Activated naive CD4-positive, alpha-beta T cell treated with anti-CD3 and anti-CD28 coated beads, Interleukin-2, amount 50 U/mL, for 24 hours (primary cell): ENCODE data around the gene NFATC4.
A peak's percentile ranks its signal among the peaks of the same experiment; 100 is the strongest.

ENCODE experiments used
- H3K27ac Mint-ChIP-seq: one replicate; pipeline ENCODE4 v1.8.0; 2021; ENCODE audit warnings: mild to moderate bottlenecking, mixed read lengths
- H3K27me3 Mint-ChIP-seq: one replicate; pipeline ENCODE4 v1.8.0; 2021; ENCODE audit warnings: mixed read lengths
- H3K36me3 Mint-ChIP-seq: one replicate; pipeline ENCODE4 v1.8.0; 2021; ENCODE audit warnings: mixed read lengths
- H3K4me1 Mint-ChIP-seq: one replicate; pipeline ENCODE4 v1.8.0; 2021; ENCODE audit warnings: mixed read lengths
- H3K4me3 Mint-ChIP-seq: one replicate; pipeline ENCODE4 v1.8.0; 2021; ENCODE audit warnings: mild to moderate bottlenecking, mixed read lengths
- H3K9me3 Mint-ChIP-seq: one replicate; pipeline ENCODE4 v1.8.0; 2021; ENCODE audit warnings: mixed read lengths

NFATC4 gene

GRCh38 chr14:24416932-24417619, 49.1 kb downstream of the NFATC4 start:
- Mint-ChIP-seq H3K36me3 (no peaks in the 10 kb centered on the region), H3K27me3 (peaks cover 4% of the 10 kb centered on the region), H3K9me3 (no peaks in the 10 kb centered on the region), H3K27ac (no peak overlapping the region), H3K4me1 (no peaks in the 10 kb centered on the region), H3K4me3 (no peak overlapping the region)

GRCh38 chr14:24417832-24418491, 50.0 kb downstream of the NFATC4 start:
- Mint-ChIP-seq H3K4me1 (no peaks in the 10 kb centered on the region), H3K27me3 (peaks cover 4% of the 10 kb centered on the region), H3K27ac (no peak overlapping the region), H3K4me3 (no peak overlapping the region), H3K9me3 (no peaks in the 10 kb centered on the region), H3K36me3 (no peaks in the 10 kb centered on the region)

- Mint-ChIP-seq H3K36me3 (no peaks in the 10 kb centered on the region), H3K4me1 (no peaks in the 10 kb centered on the region), H3K27ac (no peak overlapping the region), H3K4me3 (no peak overlapping the region), H3K9me3 (no peaks in the 10 kb centered on the region), H3K27me3 (peaks cover 4% of the 10 kb centered on the region)
Measured at GRCh38 chr14:24418492-24418873, 50.5 kb downstream of the NFATC4 start.

GRCh38 chr14:24422261-24422660, 54.3 kb downstream of the NFATC4 start:
- no peak overlapping the region for H3K4me3 Mint-ChIP-seq
- H3K27ac Mint-ChIP-seq, result no peak overlapping the region
- H3K27me3 Mint-ChIP-seq, result peaks cover 2% of the 10 kb centered on the region
- H3K9me3 Mint-ChIP-seq, result no peaks in the 10 kb centered on the region
- H3K4me1 Mint-ChIP-seq, result peaks cover 23% of the 10 kb centered on the region
- H3K36me3 Mint-ChIP-seq, result no peaks in the 10 kb centered on the region

- H3K4me1 Mint-ChIP-seq, result peaks cover 28% of the 10 kb centered on the region
Measured at GRCh38 chr14:24422694-24423601, 55.0 kb downstream of the NFATC4 start.

GRCh38 chr14:24425704-24426103, 57.7 kb downstream of the NFATC4 start:
- H3K4me1 Mint-ChIP-seq, result peaks cover 39% of the 10 kb centered on the region
- H3K27ac Mint-ChIP-seq, result peak overlapping the region; percentile 79
- no peaks in the 10 kb centered on the region for H3K36me3 Mint-ChIP-seq
- no peak overlapping the region for H3K4me3 Mint-ChIP-seq
- H3K9me3 Mint-ChIP-seq, result no peaks in the 10 kb centered on the region
- H3K27me3 Mint-ChIP-seq, result no peaks in the 10 kb centered on the region

More at GRCh38 chr14:24422694-24423601, 55.0 kb downstream of the NFATC4 start:
- peaks cover 2% of the 10 kb centered on the region for H3K27me3 Mint-ChIP-seq
- H3K9me3 Mint-ChIP-seq, result no peaks in the 10 kb centered on the region
- no peak overlapping the region for H3K4me3 Mint-ChIP-seq
- no peaks in the 10 kb centered on the region for H3K36me3 Mint-ChIP-seq
- H3K27ac Mint-ChIP-seq, result no peak overlapping the region

- Mint-ChIP-seq H3K27me3 (no peaks in the 10 kb centered on the region), H3K27ac (peak overlapping the region; percentile 69), H3K4me1 (peaks cover 45% of the 10 kb centered on the region), H3K36me3 (no peaks in the 10 kb centered on the region), H3K4me3 (peak overlapping the region; percentile 16), H3K9me3 (no peaks in the 10 kb centered on the region)
Measured at GRCh38 chr14:24426150-24426911, 58.3 kb downstream of the NFATC4 start.

GRCh38 chr14:24426912-24427536, 59.0 kb downstream of the NFATC4 start:
- peaks cover 52% of the 10 kb centered on the region for H3K4me1 Mint-ChIP-seq
- peak overlapping the region; percentile 69 for H3K27ac Mint-ChIP-seq
- H3K36me3 Mint-ChIP-seq, result peaks cover 3% of the 10 kb centered on the region
- H3K9me3 Mint-ChIP-seq, result no peaks in the 10 kb centered on the region
- H3K27me3 Mint-ChIP-seq, result no peaks in the 10 kb centered on the region
- no peak overlapping the region for H3K4me3 Mint-ChIP-seq

GRCh38 chr14:24427537-24428508, 59.8 kb downstream of the NFATC4 start:
- H3K9me3 Mint-ChIP-seq, result no peaks in the 10 kb centered on the region
- H3K4me3 Mint-ChIP-seq, result peak overlapping the region; percentile 47
- peak overlapping the region; percentile 76 for H3K27ac Mint-ChIP-seq
- peaks cover 53% of the 10 kb centered on the region for H3K4me1 Mint-ChIP-seq
- H3K36me3 Mint-ChIP-seq, result peaks cover 4% of the 10 kb centered on the region
- H3K27me3 Mint-ChIP-seq, result no peaks in the 10 kb centered on the region

- H3K27ac Mint-ChIP-seq, result peak overlapping the region; percentile 97
- peaks cover 58% of the 10 kb centered on the region for H3K4me1 Mint-ChIP-seq
- peaks cover 9% of the 10 kb centered on the region for H3K36me3 Mint-ChIP-seq
- H3K4me3 Mint-ChIP-seq, result peak overlapping the region; percentile 87
- H3K9me3 Mint-ChIP-seq, result no peaks in the 10 kb centered on the region
- no peaks in the 10 kb centered on the region for H3K27me3 Mint-ChIP-seq
Measured at GRCh38 chr14:24428628-24429394, 60.8 kb downstream of the NFATC4 start.
